K562 (cell line): Measurements from ENCODE around the gene CHCHD4.

Experiments used
- CTCF ChIP-seq, 3 experiments: IDR thresholded peaks in 2 of 3; conservative IDR thresholded peaks in 1 of 3; 2 replicates each; pipeline ENCODE4 v1.5.1; 2011 to 2012; ENCODE audit warnings: low read length in 3 of 3, mild to moderate bottlenecking in 3 of 3, control low read depth in 2 of 3, improper control_type of control experiment in 1 of 3, inconsistent platforms in 1 of 3, low read depth in 1 of 3, mixed read lengths in 1 of 3, moderate library complexity in 1 of 3; ENCODE audit not compliant: insufficient read depth in 2 of 3
- EGR1 ChIP-seq: fragments of 450-650 bp; conservative IDR thresholded peaks from 2 replicates; pipeline ENCODE4 v1.6.1; 2017; ENCODE audit warnings: mild to moderate bottlenecking
- FOXP4 ChIP-seq: sonication (generic); formaldehyde crosslinking; IDR thresholded peaks from 2 replicates; pipeline ENCODE4 v1.8.0; 2022; ENCODE audit warnings: mild to moderate bottlenecking, missing genetic modification reagents, borderline replicate concordance
- GABPA ChIP-seq: fragments of 200-800 bp; sonication (Bioruptor generic); conservative IDR thresholded peaks from 2 replicates; pipeline ENCODE4 v1.6.1; 2016; ENCODE audit warnings: low read depth, missing genetic modification characterization, missing compliant biosample characterization
- KLF6 ChIP-seq: fragments of 250-450 bp; sonication (Bioruptor Pico); IDR thresholded peaks from 2 replicates; pipeline ENCODE4 v1.4.0; 2020; ENCODE audit warnings: mild to moderate bottlenecking, moderate library complexity, borderline replicate concordance
- NBN ChIP-seq: fragments of 450-650 bp; IDR thresholded peaks from 2 replicates; pipeline ENCODE4 v1.6.1; 2016; ENCODE audit warnings: low read depth, mild to moderate bottlenecking
- NRF1 ChIP-seq, 2 experiments: fragments of 450-650 bp; IDR thresholded peaks in 1 of 2; conservative IDR thresholded peaks in 1 of 2; 2 replicates each; pipeline ENCODE4 v1.6.1; 2014; ENCODE audit warnings: mild to moderate bottlenecking in 2 of 2
- POLR2A ChIP-seq: fragments of 450-650 bp; conservative IDR thresholded peaks from 2 replicates; pipeline ENCODE4 v1.6.1; 2016
- SAFB ChIP-seq: fragments of 200-400 bp; formaldehyde crosslinking; IDR thresholded peaks from 2 replicates; pipeline ENCODE4 v1.6.1; 2017; ENCODE audit warnings: low read depth, low read length, borderline replicate concordance
- SMARCA5 ChIP-seq: fragments of 450-650 bp; IDR thresholded peaks from 2 replicates; pipeline ENCODE4 v1.6.1; 2016
- SMC3 ChIP-seq: conservative IDR thresholded peaks from 2 replicates; pipeline ENCODE4 v1.6.1; 2011; ENCODE audit warnings: low read depth, low read length, improper control_type of control experiment; ENCODE audit not compliant: insufficient read depth
- ZNF274 ChIP-seq: IDR thresholded peaks from 2 replicates; pipeline ENCODE4 v1.6.1; 2011; ENCODE audit warnings: low read depth, mild to moderate bottlenecking, low read length, moderate library complexity, borderline replicate concordance

DNA sequence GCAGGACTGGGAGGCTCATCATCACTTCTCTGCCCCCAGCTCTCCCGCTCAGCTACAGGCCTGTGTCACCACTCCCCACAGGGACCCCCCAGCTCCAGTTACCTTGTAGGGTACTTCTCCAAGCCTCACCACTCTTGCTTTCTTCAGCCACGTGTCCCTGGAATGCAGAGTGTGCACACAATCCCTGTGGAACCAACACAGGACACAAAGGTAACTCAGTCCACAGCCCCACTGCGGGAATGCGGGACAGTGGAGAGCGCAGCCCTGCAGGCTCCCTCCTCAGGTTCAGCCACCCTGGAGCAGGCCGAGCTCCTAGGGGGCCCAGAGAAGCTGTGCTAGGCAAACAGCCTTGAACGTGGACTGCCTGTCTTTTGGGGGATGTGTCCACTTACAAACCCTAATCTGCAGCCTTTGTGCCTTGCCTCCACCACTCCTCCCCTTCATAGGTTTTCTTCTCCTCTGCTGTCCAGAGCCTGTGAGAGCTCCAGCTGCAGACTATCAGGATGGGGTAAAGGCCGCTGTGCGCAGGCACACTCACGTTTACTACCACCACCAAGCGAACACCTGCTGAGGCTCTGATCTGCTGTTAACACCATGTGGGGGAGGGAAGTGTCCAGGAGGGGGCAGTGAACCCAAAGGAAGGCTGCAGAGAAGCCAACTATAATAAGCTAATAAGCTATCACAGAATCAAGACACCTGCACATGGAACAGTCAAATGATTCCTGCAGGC, 27.7 kb upstream of the CHCHD4 start:
- TF ChIP-seq SMC3 (peak; percentile 45; the same call in 1 of the 2 replicates), NBN (no peak), POLR2A (no peak), SMARCA5 (no peak), FOXP4 (CRISPR knock-in tag) (no peak), GABPA (no peak), EGR1 (no peak), ZNF274 (no peak), KLF6 (no peak), NRF1 (conservative IDR thresholded peaks at IDR 0.05 in 1 of 2, IDR thresholded peaks at IDR 0.05 in 1 of 2) (no peak), SAFB (no peak), CTCF (IDR thresholded peaks at IDR 0.05 in 2 of 3, conservative IDR thresholded peaks at IDR 0.05 in 1 of 3; ENCODE audit: insufficient read depth in 2 of 3, low read depth in 1 of 3, low read length in 3 of 3) (peak; percentile 62 to 69 (median 65))
